Measurements from ENCODE around the gene SCAMP2. TPM values are rescaled to one million over a fixed set of nuclear protein-coding genes. Genes with fewer than 3 reads are reported as not detected.

Gene SCAMP2
- total and polyA plus RNA-seq, 2 of the 13 experiments (the other 11 are each of a cell fraction or from before 2014, with no cell fraction given) = 34.8 to 121 TPM

DNA sequence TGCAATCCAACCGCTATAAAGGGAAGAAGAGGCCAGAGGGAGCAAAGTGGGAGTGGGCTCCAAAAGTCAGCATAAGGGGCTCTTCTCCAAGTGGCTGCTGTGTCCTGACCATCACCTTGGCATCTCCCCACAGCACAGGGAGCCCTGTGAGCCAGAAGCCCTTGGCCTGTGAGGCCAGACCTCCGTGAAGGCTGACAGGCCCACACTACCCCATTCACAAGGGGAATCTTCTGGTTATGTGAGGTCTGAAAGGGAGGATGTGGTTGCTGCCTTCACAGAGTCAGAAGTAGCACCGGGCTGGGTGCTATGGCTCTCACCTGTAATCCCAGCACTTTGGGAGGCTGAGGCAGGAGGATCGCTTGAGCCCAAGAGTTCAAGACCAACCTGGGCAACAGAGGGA is 27.6 kb downstream of the SCAMP2 start:
- POLR2A ChIA-PET = no interaction called here
- CTCF ChIA-PET (ENCODE audit: low intra/inter-chr PET ratio, low total read pairs) = no interaction called here
- FAIRE-seq = no peak

More for the DNA sequence above, 27.6 kb downstream of the SCAMP2 start:
- in situ Hi-C loops (cut with HindIII; ENCODE audit: extremely low pct_ligation_motif_present, low pct_unique_long_range_greater_than_20kb) = no loop called here
- Histone ChIP-seq H4K20me1 (ENCODE audit: insufficient read depth, low read length) (no peaks in the 10 kb centered on the region), H3K36me3 (replicated peaks in 1 of 2; ENCODE audit: control insufficient read depth in 1 of 2, insufficient read depth in 2 of 2, low read length in 2 of 2) (peaks cover 15 to 43% of the 10 kb centered on the region in 2 experiments; a peak in 4 of 5 replicates), H3K79me2 (ENCODE audit: insufficient read depth, low read length) (no peaks in the 10 kb centered on the region), H3K4me3 (replicated peaks in 1 of 3; ENCODE audit: insufficient read depth in 1 of 3, low read depth in 2 of 3, low read length in 3 of 3) (no peak overlapping the region), H3K4me2 (ENCODE audit: low read depth, low read length) (no peak overlapping the region), H2AFZ (ENCODE audit: low read length) (no peak overlapping the region), H3K9me3 (ENCODE audit: low read length) (no peaks in the 10 kb centered on the region), H3K27me3 (ENCODE audit: control insufficient read depth in 1 of 2, insufficient read depth in 2 of 2, low read length in 2 of 2) (no peaks in the 10 kb centered on the region), H3K27ac (ENCODE audit: extremely low read length, insufficient read depth, low read length) (no peak overlapping the region), H3K4me1 (ENCODE audit: insufficient read depth, low read length) (peaks cover 25% of the 10 kb centered on the region), H3K9ac (ENCODE audit: insufficient read depth, low read depth, low read length) (no peak overlapping the region)
- DNase-seq (ENCODE audit: low spot score) (no peak), ATAC-seq (no peak)
- 98% methylated on average over 4 of the region's 4 CpGs for WGBS (ENCODE audit: low lambda C conversion rate)
- TF ChIP-seq, protein P1, sequence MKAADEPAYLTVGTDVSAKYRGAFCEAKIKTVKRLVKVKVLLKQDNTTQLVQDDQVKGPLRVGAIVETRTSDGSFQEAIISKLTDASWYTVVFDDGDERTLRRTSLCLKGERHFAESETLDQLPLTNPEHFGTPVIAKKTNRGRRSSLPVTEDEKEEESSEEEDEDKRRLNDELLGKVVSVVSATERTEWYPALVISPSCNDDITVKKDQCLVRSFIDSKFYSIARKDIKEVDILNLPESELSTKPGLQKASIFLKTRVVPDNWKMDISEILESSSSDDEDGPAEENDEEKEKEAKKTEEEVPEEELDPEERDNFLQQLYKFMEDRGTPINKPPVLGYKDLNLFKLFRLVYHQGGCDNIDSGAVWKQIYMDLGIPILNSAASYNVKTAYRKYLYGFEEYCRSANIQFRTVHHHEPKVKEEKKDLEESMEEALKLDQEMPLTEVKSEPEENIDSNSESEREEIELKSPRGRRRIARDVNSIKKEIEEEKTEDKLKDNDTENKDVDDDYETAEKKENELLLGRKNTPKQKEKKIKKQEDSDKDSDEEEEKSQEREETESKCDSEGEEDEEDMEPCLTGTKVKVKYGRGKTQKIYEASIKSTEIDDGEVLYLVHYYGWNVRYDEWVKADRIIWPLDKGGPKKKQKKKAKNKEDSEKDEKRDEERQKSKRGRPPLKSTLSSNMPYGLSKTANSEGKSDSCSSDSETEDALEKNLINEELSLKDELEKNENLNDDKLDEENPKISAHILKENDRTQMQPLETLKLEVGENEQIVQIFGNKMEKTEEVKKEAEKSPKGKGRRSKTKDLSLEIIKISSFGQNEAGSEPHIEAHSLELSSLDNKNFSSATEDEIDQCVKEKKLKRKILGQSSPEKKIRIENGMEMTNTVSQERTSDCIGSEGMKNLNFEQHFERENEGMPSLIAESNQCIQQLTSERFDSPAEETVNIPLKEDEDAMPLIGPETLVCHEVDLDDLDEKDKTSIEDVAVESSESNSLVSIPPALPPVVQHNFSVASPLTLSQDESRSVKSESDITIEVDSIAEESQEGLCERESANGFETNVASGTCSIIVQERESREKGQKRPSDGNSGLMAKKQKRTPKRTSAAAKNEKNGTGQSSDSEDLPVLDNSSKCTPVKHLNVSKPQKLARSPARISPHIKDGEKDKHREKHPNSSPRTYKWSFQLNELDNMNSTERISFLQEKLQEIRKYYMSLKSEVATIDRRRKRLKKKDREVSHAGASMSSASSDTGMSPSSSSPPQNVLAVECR (CRISPR knock-in tag; IDR thresholded peaks at IDR 0.05; ENCODE audit: borderline replicate concordance) = 0 out of 2 replicates have a peak, but pooled peaks have one; percentile 16
- TF ChIP-seq LCORL (IDR thresholded peaks at IDR 0.05) (no peak), LCORL (CRISPR knock-in tag; IDR thresholded peaks at IDR 0.05) (no peak), KDM4B (CRISPR knock-in tag; IDR thresholded peaks at IDR 0.05) (no peak)
- BruUV-seq (replicated peaks) = no TSS peak
- intact Hi-C loops (cut with micrococcal nuclease; ENCODE audit: unreplicated experiment) = no loop called here

All from HepG2 (cell line).